D721Med (cell line): ENCODE results near the gene LYPD6B.
A peak's percentile ranks its signal among the peaks of the same experiment; 100 is the strongest.

Experiments
- DNase-seq: peaks from one replicate; pipeline ENCODE4 v3.0.0; 2011; ENCODE audit warnings: low spot score; ENCODE audit not compliant: insufficient read length
- FAIRE-seq: peaks from 2 replicates; lab custom pipeline; 2011; peaks lifted over from hg19 to GRCh38; lab: Jason Lieb, UNC
- TF ChIP-seq, protein P1 (sequence below): IDR thresholded peaks from 2 replicates; pipeline ENCODE4 v1.5.1; 2012; ENCODE audit warnings: mild to moderate bottlenecking, control low read depth; ENCODE audit not compliant: insufficient read depth; ENCODE audit errors: missing control alignments

LYPD6B gene

DNA sequence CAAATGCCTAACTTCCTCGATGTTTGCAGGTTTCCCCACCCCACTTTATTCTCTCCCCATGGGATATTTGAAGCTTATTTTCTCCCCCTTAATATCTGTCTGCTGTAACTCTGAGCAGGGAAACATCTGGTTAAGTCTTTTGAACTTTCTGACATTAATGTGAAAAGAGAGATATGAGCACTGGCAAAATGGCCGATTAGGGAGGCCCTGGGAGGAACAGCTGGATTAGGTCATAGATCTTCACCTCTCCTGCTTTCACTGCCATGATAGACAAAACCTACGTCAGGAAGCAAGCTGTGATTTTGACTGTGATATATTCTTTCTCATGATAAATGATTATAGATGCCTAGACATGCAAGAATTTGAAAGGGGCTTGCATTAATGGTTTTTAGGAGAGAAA, 43.6 kb downstream of the LYPD6B start:
- DNase-seq (no peak), FAIRE-seq (no peak)
- TF ChIP-seq, protein P1, sequence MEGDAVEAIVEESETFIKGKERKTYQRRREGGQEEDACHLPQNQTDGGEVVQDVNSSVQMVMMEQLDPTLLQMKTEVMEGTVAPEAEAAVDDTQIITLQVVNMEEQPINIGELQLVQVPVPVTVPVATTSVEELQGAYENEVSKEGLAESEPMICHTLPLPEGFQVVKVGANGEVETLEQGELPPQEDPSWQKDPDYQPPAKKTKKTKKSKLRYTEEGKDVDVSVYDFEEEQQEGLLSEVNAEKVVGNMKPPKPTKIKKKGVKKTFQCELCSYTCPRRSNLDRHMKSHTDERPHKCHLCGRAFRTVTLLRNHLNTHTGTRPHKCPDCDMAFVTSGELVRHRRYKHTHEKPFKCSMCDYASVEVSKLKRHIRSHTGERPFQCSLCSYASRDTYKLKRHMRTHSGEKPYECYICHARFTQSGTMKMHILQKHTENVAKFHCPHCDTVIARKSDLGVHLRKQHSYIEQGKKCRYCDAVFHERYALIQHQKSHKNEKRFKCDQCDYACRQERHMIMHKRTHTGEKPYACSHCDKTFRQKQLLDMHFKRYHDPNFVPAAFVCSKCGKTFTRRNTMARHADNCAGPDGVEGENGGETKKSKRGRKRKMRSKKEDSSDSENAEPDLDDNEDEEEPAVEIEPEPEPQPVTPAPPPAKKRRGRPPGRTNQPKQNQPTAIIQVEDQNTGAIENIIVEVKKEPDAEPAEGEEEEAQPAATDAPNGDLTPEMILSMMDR, result no peak

GRCh38 chr2:149082735-149083134, 44.2 kb downstream of the LYPD6B start:
- TF ChIP-seq, protein P1, result no peak
- DNase-seq, result no peak
- FAIRE-seq, result no peak

- TF ChIP-seq, protein P1, result no peak
- FAIRE-seq, result no peak
These were observed 46.7 kb downstream of the LYPD6B start for GRCh38 chr2:149084924-149085795.

GRCh38 chr2:149087751-149088150, 49.3 kb downstream of the LYPD6B start:
- TF ChIP-seq, protein P1, result peak; percentile 22
- FAIRE-seq (no peak), DNase-seq (no peak)

More at GRCh38 chr2:149084924-149085795, 46.7 kb downstream of the LYPD6B start:
- DNase-seq, result no peak

- no peak for DNase-seq
- TF ChIP-seq, protein P1, result no peak
- no peak for FAIRE-seq
These were observed 50.6 kb downstream of the LYPD6B start for GRCh38 chr2:149089068-149089467.

- DNase-seq (no peak), FAIRE-seq (no peak)
- TF ChIP-seq, protein P1, result no peak
These were observed 52.2 kb downstream of the LYPD6B start for GRCh38 chr2:149090706-149091105.

DNA sequence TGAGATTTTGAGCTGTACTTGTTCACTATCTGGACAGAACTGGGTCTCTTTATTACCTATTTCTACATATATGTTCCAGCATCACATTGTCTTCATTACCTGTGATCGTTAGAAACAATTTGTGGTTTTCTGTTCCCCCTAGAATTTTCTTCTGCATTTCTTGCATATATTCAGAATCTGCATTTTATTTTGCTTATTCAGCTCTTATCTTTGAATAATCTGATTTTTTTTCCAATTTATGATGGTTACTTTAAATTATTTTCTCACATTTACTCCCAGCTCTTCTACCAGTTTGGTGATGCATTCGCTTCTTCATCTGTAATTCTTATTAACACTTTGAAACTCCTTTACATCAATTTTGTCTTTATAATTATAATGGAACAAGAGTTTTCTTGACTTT, 55.1 kb downstream of the LYPD6B start:
- TF ChIP-seq, protein P1, result no peak
- FAIRE-seq (no peak), DNase-seq (no peak)
